HG03565 (cell line): ENCODE results near the gene IFITM5.
"Not testable (repeated sequence)": the region's sequence is repeated elsewhere in the genome, so short reads cannot be mapped to it uniquely, and the experiment has no call there.

Experiments used
- ATAC-seq: cut with Tn5 transposase; IDR thresholded peaks from one replicate; pipeline ENCODE4 v1.9.1; 2021; ENCODE audit warnings: mild to moderate bottlenecking, moderate library complexity; ENCODE audit not compliant: unreplicated experiment

IFITM5 gene

DNA sequence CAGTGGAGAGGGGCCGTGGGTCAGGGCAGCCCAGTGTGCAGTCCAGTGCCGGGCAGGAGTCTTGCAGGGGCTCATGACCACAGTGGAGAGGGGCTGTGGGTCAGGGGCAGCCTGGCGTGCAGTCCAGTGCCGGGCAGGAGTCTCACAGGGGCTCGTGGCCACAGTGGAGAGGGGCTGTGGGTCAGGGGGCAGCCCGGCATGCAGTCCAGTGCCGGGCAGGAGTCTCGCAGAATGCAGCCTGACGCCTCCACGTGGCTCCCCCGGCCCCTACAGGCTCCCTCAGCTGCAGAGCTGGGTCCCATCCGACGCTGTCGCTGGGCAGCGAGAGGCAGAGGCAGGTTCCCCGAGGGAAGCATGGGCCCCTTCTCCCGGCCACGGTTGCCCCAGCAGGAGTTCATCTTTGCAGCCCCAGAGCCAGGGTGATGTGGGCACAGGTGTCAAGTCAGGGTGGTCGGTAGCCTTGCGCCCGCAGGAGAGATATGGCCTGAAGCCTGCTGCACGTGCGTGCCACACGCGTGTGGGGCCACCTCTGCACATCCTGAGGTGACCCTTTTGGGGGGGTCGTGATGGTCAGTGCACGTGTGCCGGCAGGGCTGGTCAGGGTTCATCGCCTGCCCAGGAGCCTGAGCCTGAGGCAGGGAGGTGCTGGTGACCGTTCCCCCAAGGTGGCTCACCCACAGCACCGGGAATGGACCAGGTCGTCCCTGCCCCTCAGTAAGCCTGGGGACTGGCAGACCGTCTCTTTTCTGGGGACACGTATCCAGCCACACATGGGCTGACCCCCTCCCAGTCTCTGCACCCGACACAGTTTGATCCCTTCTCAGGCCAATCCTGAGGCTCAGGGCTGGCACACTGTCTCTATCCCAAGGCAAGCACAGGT, 2.9 kb downstream of the IFITM5 start:
- ATAC-seq = no peak

DNA sequence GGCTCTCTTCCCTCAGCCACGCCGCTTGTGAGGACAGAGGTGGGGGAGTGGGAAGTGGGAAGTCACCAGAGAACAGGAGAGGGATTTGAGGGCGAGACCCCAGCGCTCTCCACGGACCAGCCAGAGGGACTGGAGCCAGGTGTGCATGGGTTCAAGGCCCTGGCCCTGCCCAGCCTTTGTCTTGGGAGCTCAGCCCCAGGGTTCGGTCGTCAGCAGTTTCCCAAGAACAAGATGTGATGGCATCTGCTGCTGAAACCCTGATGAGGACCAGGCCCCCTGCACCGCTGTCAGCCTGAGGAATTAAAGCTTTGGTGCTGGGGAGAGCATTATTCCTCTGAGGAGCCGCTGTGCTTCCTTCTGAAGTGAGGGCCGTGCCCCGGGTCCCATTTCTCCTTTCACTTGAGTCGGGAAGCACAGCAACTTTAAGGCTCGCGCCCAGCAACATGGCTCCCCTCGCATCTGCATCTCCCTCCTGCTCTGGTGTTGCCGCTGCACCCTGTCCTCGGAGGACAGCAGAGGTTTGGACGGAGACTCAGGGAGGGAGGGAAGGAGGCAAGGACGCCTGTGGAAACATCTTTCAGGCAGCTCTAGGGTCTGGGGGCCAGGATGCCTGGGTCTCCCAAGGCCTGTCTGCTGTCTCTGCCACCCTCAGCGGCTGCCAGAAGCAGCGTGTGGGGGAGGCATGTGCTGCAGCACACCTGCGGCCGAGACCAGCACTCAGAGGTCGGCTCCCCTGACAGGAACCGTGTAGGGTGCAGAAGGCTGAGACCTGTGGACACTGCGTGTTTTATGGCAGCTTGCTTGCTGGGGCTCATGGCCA, 3.8 kb downstream of the IFITM5 start:
- no peak for ATAC-seq

DNA sequence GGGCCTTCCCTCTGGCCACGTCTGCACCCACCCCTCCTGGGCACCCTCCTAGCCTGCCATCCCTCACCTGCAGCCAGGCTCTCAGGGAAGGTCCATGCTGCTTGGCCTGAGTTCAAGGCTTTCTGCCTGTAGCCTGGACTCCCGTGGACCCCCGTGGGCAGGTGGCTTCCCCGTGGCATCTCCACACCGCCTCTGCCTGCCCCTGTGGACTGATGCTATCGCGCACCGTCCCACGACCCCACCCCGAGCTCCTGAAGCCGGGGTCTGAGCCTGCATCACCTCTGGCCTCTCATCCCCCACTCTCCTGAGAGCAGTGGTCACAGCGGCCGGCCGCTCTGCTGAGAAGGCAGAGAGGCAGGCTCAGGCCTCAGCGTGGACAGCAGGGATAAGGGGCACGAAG, 4.5 kb downstream of the IFITM5 start:
- ATAC-seq = no peak

DNA sequence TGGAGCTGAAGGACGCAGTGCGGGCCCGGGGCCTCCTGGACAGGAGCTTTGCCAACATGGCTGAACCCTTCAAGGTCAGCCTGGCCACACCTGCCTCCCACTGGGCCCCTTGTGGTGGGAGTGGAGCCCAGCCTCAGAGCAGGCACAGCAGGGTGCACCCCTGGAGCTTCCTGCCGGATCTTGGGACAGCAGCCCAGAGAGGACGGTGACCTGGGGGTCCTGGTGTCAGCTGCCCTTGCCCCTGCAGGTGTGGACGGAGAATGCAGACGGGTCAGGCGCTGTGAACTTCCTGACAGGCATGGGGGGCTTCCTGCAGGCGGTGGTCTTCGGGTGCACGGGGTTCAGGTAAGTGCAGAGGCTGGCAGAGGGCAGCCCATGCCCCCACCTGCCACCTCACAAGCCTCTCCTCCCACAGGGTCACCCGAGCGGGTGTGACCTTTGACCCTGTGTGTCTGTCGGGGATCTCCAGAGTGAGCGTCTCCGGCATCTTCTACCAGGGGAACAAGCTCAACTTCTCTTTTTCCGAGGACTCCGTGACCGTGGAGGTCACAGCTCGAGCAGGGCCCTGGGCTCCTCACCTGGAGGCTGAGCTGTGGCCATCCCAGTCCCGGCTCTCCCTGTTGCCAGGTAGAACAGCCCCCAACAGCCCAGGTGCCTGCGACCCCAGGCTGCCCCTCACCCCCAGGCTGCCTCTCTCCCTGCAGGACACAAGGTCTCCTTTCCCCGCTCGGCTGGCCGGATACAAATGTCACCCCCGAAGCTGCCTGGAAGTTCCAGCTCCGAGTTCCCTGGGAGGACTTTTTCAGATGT, 5.3 kb downstream of the IFITM5 start:
- ATAC-seq = no peak

DNA sequence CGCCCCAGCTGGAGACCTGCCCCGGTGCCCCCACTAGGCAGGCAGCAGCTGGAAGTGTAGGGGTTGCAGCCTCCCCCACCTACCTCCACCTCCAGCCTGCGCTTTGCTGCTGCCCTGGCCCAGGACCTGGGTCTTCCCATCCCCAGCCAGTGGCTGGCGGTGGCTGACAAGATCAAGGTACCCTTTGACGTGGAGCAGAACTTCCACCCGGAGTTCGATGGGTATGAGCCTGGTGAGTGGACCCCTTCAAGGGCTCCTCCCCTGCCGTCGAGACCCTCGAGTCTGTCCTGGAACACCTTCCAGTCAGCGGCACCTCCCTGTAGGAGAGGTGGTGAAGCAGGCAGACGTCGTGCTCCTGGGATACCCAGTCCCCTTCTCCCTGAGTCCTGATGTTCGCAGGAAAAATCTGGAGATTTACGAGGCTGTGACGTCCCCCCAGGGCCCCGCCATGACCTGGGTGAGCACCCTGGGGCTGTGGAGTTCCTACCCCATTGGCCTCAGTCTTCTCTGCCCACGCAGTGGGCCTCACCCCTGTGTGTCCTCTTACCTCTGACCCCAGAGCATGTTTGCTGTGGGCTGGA, 6.0 kb downstream of the IFITM5 start:
- no peak for ATAC-seq

DNA sequence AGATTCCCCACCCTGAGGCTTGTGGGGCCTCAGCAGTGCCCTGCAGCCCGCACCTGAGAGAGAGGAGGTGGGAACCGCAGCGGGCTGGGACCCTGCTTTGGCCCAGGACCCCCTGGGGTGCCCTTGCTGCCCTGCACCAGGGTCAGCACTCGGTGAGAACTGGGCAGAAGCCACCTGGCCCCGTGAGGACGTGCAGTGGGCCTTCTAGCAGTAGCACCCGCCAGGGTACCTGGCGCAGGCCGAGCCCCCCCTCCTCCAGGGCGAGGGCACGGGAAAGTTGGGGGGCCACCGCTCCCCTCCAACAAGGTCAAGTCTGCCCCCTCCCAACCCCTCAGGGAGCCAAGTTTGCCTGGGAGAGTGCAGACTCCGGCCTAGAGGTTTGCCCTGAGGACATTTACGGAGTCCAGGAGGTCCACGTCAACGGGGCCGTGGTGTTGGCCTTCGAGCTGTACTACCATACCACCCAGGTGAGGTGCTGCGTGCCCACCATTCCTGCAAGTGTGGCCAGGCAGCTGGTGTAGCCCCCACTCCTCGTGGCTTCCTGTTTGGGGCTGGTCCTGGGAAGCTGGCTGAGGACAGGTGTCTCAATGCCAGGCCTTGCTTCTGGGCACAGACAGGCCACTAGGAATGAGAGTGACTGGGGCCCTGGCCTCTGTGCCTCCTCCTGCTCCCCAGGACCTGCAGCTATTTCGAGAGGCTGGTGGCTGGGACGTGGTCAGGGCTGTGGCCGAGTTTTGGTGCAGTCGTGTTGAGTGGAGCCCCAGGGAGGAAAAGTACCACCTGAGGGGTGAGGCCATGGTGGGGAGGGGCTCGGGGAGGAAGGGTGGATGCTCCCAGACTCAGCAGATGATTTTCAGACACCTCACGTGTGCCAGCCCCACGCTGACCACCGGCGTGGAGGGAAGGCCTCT, 6.9 kb downstream of the IFITM5 start:
- ATAC-seq = no peak

DNA sequence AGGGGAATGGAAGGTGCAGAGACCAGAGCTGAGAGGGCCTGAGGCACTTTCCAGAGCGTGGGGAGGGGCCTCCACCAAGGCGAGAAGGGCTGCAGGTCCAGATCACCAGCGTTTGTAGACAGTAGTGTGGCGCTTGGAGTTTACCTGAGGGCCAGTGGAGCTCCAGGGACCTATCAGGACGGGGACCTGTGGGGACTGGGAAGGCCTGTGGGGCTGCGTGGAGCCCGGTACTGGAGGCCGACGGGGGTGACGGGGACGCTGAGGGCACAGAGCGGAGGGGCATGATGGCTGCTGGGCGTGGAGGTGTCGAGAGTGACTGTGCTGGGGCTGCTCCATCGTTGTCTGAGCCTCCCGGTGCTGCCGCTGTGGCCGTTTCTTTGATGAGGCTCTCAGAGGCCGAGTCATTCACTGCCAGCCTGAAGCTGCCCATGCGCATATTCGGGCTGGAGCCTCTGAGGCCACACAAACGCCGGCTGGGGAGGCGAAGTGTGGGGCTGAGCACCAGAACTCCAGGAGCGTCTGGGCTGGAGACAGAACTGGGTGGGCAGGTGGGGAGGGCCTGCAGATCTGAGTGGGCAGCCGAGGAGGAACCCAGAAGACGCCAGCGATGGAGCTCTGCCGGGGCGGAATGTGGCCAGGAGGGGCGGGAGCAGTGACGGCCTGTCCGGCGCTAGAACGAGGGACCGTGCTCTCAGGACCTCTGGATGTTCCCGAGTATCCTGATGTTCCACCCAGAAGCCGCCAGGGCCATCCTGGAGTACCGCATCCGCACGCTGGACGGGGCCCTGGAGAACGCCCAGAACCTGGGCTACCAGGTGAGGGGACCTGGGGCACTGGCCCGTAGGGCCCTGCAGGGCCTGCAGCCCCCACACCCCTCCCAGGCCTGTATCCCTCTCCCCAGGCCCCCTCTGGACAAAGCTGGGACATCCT, 7.8 kb downstream of the IFITM5 start:
- ATAC-seq = no peak

DNA sequence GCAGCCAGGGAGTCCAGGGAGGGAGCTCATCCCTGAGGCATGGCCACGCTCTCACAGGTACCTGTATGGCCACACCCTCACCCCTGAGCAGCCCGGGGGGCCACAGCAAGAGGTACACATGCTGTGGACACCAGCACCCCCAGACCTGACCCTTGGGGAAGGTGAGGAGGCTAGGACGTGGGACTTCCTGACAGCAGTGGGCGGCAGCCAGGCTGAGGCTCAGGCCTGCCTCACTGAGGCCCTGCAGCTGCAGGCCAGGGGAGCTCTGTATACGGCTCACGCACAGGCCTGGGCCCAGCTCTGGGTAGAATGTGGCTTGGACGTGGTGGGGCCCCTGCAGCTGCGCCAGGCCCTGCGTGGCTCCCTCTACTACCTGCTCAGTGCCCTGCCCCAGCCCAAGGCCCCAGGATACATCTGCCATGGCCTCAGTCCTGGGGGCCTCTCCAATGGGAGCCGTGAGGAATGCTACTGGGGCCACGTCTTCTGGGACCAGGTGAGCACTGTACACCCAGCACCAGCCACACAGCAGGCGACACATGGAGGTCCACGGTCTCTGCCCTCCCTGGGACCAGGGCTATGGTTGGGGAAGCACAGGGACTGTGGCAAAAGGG, 8.6 kb downstream of the IFITM5 start:
- ATAC-seq = no peak

DNA sequence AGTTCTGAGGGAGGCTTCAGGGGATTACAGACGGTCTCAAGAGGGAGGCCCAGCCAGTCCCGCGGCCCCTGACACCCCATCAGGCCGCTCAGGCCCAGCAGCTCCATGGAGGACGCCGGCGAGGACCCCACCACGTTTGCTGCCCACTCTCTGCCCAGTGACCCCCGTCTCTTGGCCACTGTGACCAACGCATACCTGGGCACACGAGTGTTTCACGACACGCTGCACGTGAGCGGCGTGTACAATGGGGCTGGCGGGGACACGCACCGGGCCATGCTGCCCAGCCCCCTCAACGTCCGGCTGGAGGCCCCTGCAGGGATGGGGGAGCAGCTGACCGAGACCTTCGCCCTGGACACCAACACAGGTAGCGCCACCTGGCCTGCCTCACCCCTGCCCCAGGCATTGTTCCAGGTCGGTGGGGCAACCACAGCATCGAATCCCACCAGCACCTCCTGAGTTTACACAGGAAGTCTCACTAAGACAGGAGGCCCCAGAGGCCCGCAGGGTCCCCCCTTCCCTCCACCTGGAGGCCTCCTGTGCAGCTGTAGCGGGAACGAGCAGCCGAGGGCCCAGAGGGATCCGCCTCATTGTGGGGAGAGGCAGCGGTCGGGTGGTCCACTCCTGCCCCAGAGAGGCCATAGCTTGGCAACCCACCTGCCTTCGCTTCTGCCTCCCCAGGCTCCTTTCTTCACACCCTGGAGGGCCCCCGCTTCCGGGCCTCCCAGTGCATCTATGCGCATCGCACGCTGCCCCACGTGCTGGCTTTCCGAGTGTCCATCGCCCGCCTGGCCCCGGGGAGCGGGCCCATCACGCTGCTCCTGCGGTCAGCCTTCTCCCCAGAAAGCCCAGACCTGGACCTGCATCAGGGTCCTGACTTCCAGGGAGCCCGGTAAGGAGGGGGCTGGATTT, 9.4 kb downstream of the IFITM5 start:
- no peak for ATAC-seq

DNA sequence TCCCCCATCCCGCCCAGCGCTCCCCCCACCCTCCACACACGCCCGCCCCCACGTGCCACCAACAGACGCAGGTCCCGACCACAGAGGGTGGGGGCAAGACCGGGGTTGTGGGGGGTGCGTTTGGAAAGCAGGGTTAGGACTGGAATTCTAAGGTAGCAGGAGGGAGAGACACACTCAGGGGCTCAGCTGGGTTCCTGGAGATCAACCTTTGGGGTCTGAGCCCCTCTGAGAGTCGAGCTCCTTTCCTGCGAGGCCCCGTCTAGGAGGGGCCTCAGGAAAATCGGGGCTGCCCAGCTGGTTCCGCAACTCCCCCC, 10.0 kb downstream of the IFITM5 start:
- ATAC-seq = no peak

DNA sequence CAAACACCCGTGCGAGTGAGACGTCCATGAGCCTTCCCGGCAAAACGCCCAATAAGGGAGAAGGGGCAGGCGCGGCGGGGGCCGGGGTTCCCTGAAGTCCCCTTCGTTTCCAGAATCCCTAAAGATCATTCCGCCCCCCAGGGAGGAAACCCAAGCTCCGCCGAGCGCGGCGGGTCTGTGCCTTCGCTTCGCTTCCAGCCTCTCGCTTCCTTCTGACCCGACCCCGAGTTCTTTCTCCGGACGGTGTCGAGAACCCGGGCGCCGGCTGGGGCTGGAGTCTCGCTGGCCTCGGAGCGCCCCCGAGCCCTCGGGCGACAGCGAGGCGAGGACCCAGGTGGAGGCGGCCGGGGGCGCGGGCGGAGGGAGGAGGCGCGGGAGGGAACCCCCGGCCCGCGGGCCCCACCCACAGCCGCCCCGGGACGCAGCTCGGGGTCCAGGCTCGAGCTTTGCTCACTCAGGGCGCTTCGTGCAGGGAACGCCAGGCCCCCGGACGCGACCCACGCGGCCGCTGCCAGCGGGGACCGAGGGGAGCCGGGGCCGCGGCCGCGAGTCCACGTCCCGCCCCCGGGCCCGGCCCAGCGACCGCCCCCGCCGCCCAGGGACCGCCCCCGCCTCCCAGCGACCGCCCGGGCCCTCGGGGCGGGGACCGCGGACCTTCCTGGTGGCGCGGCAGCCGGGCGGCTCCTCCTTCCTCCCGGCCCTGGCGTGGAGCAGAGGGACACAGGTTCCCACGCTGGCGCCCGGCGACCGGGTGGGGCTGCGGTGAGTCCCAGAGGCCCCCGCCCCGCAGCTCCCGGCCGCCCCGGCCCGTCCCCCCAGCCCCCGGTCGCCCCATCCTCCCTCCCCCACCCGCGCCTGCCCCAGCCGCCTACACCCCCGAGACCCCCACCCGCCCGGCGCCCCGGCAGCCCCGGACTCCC, 10.6 kb downstream of the IFITM5 start, which contains the start of gene PGGHG:
TSS of gene PGGHG (plus strand) at position 649 of the 920 bp plus-strand sequence. CDS start 691 bp downstream, outside the sequence.
- no peak for ATAC-seq

DNA sequence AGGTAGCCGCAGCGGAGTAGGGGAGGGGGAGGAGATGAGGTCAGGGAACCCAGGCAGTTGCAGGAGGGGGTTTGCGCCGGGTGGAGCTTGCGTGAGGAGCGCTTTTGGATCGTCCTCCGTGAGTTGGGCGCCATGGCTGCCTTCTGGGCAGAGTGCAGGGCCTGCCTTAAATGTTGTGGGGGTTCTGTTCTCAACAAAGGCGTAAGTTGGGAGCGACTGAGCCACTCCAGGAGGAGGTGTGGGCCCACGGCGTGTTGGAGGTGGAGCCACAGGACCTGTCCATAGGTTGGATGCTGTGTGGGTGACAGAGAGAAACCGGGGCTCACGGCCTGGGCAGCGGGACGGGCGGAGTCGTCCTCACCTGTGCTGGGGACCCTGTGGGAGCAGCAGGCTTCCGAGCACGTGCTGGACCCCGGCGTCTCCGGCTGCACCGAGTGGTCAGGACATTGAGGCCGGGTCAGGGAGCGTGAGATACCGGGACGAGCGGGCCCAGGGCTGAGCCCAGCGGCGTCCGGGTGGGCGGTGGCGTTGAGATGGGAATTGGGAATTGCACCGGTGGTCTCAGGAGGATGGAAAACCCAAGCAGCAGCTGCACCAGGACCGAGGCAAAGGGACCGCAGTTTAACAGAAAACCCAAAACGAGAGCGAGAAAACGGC, 11.4 kb downstream of the IFITM5 start:
- no peak for ATAC-seq

DNA sequence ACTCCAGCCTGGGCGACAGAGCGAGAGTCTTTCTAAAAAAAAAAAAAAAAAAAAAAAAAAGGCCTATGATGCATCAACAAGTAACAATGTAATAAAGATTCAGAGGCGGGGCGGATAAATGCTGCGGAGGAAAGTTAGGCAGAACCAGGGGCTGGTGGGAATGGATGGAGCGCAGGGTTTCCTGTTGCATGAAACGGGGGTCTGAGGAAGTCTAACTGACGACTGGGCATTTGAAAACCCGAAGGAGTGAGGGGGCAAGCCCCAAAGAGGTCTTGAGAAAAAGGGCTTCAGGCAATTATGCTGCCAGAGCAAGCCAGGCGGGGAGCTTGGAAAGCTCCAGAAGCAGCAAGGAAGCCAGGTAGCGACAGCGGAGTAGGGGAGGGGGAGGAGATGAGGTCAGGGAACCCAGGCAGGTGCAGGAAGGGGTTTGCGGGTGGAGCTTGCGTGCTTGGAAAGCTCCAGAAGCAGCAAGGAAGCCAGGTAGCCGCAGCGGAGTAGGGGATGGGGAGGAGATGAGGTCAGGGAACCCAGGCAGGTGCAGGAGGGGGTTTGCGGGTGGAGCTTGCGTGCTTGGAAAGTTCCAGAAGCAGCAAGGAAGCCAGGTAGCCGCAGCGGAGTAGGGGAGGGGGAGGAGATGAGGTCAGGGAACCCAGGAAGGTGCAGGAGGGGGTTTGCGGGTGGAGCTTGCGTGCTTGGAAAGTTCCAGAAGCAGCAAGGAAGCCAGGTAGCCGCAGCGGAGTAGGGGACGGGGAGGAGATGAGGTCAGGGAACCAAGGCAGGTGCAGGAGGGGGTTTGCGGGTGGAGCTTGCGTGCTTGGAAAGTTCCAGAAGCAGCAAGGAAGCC, 12.1 kb downstream of the IFITM5 start:
- ATAC-seq = not testable (repeated sequence)

DNA sequence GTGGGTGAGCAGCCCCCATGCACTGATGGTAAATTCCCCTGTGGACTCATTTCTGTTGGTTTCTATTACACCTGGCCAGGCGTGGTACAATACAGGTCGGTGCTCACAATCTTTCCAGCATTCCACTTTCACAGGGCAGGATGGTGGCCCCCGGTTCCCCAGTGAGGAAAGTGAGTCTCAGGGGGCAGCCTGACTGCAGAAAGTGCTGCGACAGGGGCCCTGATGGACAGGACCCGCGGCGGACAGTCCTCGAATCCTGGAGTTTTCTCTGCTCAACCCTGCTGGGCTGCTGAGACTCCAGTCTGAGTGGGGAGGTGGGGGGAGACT, 13.5 kb downstream of the IFITM5 start:
- ATAC-seq = no peak
